Lower leg skin (tissue), 4 donors: ENCODE results near the gene CCDC28A. TPM values are rescaled to one million over a fixed set of nuclear protein-coding genes. Genes with fewer than 3 reads are reported as not detected.

ENCODE experiments used
- DNase-seq, 2 donors: peaks; one replicate each; pipeline ENCODE4 v3.0.0-alpha.2; 2019; ENCODE audit warnings: low spot score in 2 of 2
- H3K4me3 ChIP-seq: fragments of 200-600 bp; sonication (generic); 2 replicates; pipeline ENCODE4 v1.5.1; 2017; ENCODE audit warnings: mild to moderate bottlenecking, low read depth; ENCODE audit not compliant: poor library complexity, severe bottlenecking
- CTCF ChIP-seq, 3 donors: fragments of 450-650 bp; IDR thresholded peaks; one replicate each; pipeline ENCODE4 v1.5.1; 2016; ENCODE audit warnings: antibody characterized with exemption in 3 of 3, mild to moderate bottlenecking in 3 of 3, moderate library complexity in 2 of 3
- POLR2A ChIP-seq, 2 donors: fragments of 450-650 bp; IDR thresholded peaks; one replicate each; pipeline ENCODE4 v1.6.1; 2016 to 2017; ENCODE audit warnings: antibody characterized with exemption in 2 of 2, mild to moderate bottlenecking in 1 of 2, moderate library complexity in 1 of 2
- WGBS, 2 donors: methylation state at CpG; one replicate each; pipeline ENCODE4 v1.1.5; 2018; 5-methylcytosine and 5-hydroxymethylcytosine counted together
- intact Hi-C: fragments of 100-400 bp; cut with DNase I; formaldehyde crosslinking; loops from one replicate; pipeline ENCODE4 v1.15.0; 2023; ENCODE audit warnings: low total_unique reads
- total RNA-seq, 4 donors: library from RNA; depleted of rRNA; stranded (reverse); fragments of >200 nt; gene quantifications; one replicate each; pipeline ENCODE4 v1.1.0, GENCODE V29; 2016

CCDC28A gene
- total RNA-seq, 4 donors from 2014 or later, result 16.5 to 23.4 (median 20.6) TPM

DNA sequence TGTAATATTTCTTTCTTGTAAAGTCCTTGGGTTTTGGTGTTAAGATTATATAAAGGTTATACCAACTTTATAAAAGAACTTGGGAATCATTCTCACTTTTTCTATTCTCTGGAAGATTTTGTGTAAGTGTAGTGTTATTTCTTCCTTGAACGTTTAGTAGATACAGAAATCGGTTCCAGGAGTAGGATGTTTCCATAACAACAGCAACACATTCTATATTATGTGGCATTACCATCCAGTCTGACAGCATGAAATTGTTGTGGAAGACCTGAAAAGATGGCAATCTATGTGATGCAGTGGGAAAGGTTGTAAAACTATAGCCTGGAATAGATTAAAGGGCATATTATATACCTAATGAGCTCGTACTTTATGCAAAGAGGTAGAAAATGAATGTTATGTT is 36.1 kb downstream of the CCDC28A start:
- WGBS, 2 donors, result 88% methylated on average over 3 of the region's 3 CpGs
- TF ChIP-seq CTCF (IDR thresholded peaks at IDR 0.05) (no peak), POLR2A (IDR thresholded peaks at IDR 0.05) (no peak)

GRCh38 chr6:138811866-138812265 is 38.3 kb downstream of the CCDC28A start:
- no peak overlapping the region for H3K4me3 ChIP-seq
- DNase-seq, result no peak
- intact Hi-C loops, result loop anchor here (10.0 kb wide), 1 partner anchor 543 kb away; no protein-coding TSS in a partner anchor
- 93 to 96% methylated on average over 3 of the region's 3 CpGs for WGBS, 2 donors
- TF ChIP-seq POLR2A (IDR thresholded peaks at IDR 0.05), result no peak
- TF ChIP-seq CTCF (IDR thresholded peaks at IDR 0.05), result no peak

More for the DNA sequence above, 36.1 kb downstream of the CCDC28A start:
- H3K4me3 ChIP-seq, result no peak overlapping the region
- intact Hi-C loops, result loop anchor here (10.0 kb wide), 1 partner anchor 545 kb away; no protein-coding TSS in a partner anchor
- DNase-seq, result no peak

DNA sequence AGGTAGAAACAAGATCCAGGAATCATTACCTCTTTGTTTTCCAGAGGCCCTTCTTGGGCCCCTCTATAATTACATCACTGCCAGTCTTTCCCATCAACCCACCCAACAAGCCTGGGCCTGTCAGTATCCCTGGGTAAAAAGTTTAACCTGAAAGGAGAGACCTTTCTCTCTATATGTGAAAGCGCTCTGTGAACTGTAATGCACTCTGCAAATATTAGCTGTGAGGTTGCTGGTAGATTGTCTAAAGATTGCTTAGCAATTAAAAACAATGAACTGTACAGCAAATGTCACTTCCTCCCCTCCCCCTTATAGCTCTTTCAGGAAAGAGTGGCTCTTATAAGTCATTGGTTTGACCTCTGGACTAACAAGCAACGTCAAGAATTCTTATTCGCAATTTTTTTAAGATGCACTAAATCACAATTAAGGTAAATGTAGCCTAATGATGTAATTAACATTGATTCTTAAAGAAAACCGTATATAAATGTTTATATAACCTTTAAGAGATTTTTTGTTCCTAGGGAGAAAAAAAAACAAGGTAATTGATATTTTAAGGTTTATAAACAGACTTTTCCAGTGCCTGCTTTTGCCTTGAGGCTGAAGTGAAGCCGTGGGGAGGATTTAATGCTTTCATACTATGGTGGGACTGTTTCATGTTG is 40.7 kb downstream of the CCDC28A start:
- H3K4me3 ChIP-seq, result no peak overlapping the region
- TF ChIP-seq CTCF (IDR thresholded peaks at IDR 0.05) (no peak), POLR2A (IDR thresholded peaks at IDR 0.05) (no peak)
- intact Hi-C loops, result loop anchor here (2.0 to 10.0 kb wide), 2 partner anchors 176 to 540 kb away; no protein-coding TSS in a partner anchor
- no peak for DNase-seq
- 65 to 68% methylated on average over 5 of the region's 5 CpGs for WGBS, 2 donors

- DNase-seq, result no peak
- intact Hi-C loops, result loop anchor here (2.0 to 10.0 kb wide), 2 partner anchors 176 to 540 kb away; no protein-coding TSS in a partner anchor
- no peak overlapping the region for H3K4me3 ChIP-seq
- 52 to 58% methylated on average over 6 of the region's 6 CpGs for WGBS, 2 donors
- TF ChIP-seq CTCF (IDR thresholded peaks at IDR 0.05) (no peak), POLR2A (IDR thresholded peaks at IDR 0.05) (no peak)
Measured at GRCh38 chr6:138815221-138815620, 41.7 kb downstream of the CCDC28A start.

GRCh38 chr6:138815797-138816528 is 42.4 kb downstream of the CCDC28A start:
- TF ChIP-seq POLR2A (IDR thresholded peaks at IDR 0.05), result no peak
- no peak for TF ChIP-seq CTCF (IDR thresholded peaks at IDR 0.05)
- no peak for DNase-seq
- no peak overlapping the region for H3K4me3 ChIP-seq
- intact Hi-C loops, result loop anchor here (2.0 to 10.0 kb wide), 2 partner anchors 175 to 539 kb away; no protein-coding TSS in a partner anchor
- WGBS, 2 donors, result 26 to 29% methylated on average over 4 of the region's 4 CpGs
